Left lung (tissue), 10 donors: ENCODE measurements around the gene IQCN. TPM values are rescaled to one million over a fixed set of nuclear protein-coding genes. Genes with fewer than 3 reads are reported as not detected.
A peak's percentile ranks its signal among the peaks of the same experiment; 100 is the strongest.

Source experiments
- ATAC-seq: fragments of 200-7000 bp; cut with Tn5 transposase; one replicate; pipeline ENCODE4 v1.9.1; 2020; ENCODE audit warnings: moderate library complexity
- DNase-seq, 4 donors: peaks; one replicate each; pipeline ENCODE4 v3.0.0-alpha.2; 2013 to 2020
- H3K27ac ChIP-seq, 2 donors: fragments of 200-600 bp; sonication (generic) in 1 of 2; one replicate each; pipeline versions ENCODE4 v1.5.0 to v1.8.0; 2020 to 2021
- H3K27me3 ChIP-seq, 2 donors: fragments of 200-600 bp; sonication (generic) in 1 of 2; one replicate each; pipeline versions ENCODE4 v1.5.0 to v1.8.0; 2020 to 2021
- H3K36me3 ChIP-seq, 2 donors: fragments of 200-600 bp; sonication (generic) in 1 of 2; one replicate each; pipeline versions ENCODE4 v1.5.0 to v1.8.0; 2020 to 2021
- H3K4me1 ChIP-seq, 2 donors: fragments of 200-600 bp; one replicate each; pipeline ENCODE4 v1.8.0; 2021
- H3K4me3 ChIP-seq, 2 donors: fragments of 200-600 bp; sonication (generic) in 1 of 2; one replicate each; pipeline versions ENCODE4 v1.5.0 to v1.8.0; 2020 to 2021; ENCODE audit warnings: mild to moderate bottlenecking in 1 of 2
- H3K9me3 ChIP-seq, 2 donors: fragments of 200-600 bp; sonication (generic) in 1 of 2; one replicate each; pipeline versions ENCODE4 v1.5.0 to v1.8.0; 2020 to 2021
- intact Hi-C, 2 donors: fragments of 100-400 bp; cut with DNase I; formaldehyde crosslinking; loops; one replicate each; pipeline versions ENCODE4 v1.11.2 to v1.14.2; 2022
- polyA plus RNA-seq, 6 donors: library from polyadenylated mRNA; unstranded; fragments of 120-200 nt; gene quantifications; one replicate each; pipeline ENCODE4 v1.2.1, GENCODE V29; 2013; ENCODE audit not compliant: insufficient read length in 6 of 6
- total RNA-seq, 2 donors: library from RNA; stranded (reverse); fragmentation: NEBNext Ultra II Directional; extraction: Animal tissue kit (Norgen Biotek cat#: 25700); gene quantifications; one replicate each; pipeline ENCODE4 v1.2.1, GENCODE V29; 2021
- TF ChIP-seq, protein P1 (sequence below), 2 donors: fragments of 200-600 bp; sonication (generic) in 1 of 2; IDR thresholded peaks; one replicate each; pipeline versions ENCODE4 v1.5.0 to v1.8.0; 2021; ENCODE audit warnings: antibody characterized with exemption in 2 of 2
- donor health status: DM: no; HTN: yes; CAD: no.
- donor health status: DM: no; HTN: no; CAD: no.

Gene IQCN
- total and polyA plus RNA-seq, 8 donors: 3.0 to 12.7 (median 6.8) TPM

DNA sequence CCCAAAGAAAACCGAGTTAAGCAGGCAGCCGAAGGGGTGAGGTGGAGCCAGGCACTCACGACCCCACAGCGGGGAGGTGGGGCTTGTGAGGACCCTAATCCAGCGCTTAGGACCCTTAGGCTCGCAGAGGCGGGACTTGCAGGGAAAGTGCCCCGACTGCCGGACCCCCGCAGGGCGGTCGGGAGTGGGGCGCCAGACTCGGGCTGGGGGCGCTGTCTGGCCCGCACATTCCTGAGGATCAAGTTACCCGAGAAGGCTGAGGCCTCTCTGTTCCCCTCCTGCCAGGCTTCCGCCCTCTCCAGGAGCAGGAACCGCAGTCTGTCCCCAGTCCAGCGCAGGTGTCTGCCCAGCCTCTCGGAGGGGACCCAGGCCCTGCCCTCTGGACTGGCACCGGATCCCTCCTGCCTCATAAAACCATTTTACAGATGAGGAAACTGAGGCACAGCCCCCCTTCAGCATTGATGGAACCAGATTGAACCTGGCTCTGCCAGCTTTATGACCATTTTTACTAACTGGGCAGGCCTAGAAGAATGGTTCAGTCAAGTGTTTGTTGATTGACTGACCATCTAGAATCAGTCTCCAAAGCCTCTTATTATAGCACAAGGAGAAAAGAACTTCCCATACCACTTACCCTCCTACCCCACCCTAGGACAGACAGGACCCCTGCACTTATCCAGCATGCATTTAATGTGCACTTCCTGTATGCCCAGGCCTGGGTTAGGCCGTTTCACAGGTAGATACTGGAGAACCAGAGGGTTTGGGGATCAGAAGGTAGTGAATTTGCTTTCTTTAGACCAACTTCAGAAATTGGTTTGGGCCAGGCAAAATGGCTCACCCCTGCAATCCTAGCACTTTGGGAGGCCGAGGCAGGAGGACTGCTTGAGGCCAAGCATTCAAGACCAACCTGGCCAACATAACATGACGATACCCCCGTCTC lies 13.9 kb upstream of the IQCN start:
- Histone ChIP-seq H3K4me1 (peaks cover 8 to 27% of the 10 kb centered on the region in 2 donors), H3K9me3 (no peaks in the 10 kb centered on the region), H3K36me3 (no peaks in the 10 kb centered on the region), H3K4me3 (no peak overlapping the region), H3K27ac (no peak overlapping the region), H3K27me3 (no peaks in the 10 kb centered on the region)
- TF ChIP-seq, protein P1, sequence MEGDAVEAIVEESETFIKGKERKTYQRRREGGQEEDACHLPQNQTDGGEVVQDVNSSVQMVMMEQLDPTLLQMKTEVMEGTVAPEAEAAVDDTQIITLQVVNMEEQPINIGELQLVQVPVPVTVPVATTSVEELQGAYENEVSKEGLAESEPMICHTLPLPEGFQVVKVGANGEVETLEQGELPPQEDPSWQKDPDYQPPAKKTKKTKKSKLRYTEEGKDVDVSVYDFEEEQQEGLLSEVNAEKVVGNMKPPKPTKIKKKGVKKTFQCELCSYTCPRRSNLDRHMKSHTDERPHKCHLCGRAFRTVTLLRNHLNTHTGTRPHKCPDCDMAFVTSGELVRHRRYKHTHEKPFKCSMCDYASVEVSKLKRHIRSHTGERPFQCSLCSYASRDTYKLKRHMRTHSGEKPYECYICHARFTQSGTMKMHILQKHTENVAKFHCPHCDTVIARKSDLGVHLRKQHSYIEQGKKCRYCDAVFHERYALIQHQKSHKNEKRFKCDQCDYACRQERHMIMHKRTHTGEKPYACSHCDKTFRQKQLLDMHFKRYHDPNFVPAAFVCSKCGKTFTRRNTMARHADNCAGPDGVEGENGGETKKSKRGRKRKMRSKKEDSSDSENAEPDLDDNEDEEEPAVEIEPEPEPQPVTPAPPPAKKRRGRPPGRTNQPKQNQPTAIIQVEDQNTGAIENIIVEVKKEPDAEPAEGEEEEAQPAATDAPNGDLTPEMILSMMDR (IDR thresholded peaks at IDR 0.05): no peak
- DNase-seq (peak in 1 of 4 donors; percentile 63), ATAC-seq (no peak)
- intact Hi-C loops: no loop called here

DNA sequence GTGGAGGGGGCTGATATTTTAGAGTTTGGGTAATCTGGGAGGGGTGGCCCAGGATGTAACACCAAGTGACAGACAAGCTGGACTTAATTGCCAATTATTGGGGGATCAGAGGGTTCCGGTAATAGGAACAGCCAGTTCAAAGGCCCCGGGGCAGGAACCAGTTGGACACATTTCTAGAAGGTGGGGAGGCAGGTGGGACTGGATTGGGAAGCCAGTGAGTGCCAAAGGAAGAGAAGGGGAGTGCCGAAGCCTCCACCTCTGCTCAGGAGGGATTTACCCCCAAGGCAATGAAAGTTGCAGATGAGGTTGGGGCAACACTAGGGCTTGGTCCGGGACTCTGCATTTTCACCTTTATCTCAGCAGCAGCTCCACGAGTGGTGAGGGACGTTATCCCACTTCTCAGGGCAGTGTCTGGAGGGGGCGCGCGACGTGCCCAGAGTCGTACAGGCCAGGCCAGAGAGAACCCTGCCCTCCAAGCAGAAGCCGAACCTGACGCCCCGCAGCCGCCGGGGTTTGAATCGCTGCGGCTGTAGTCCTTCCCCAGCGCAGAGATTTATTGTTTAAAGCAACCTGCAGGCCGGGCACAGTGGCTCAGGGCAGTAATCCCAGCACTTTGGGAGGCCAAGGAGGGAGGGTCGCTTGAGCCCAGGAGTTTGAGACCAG lies 12.9 kb upstream of the IQCN start:
- no peaks in the 10 kb centered on the region for H3K27me3 ChIP-seq
- TF ChIP-seq, protein P1 (IDR thresholded peaks at IDR 0.05): no peak
- no peaks in the 10 kb centered on the region for H3K9me3 ChIP-seq
- no peak overlapping the region for H3K27ac ChIP-seq
- H3K4me1 ChIP-seq: peaks cover 13 to 34% of the 10 kb centered on the region in 2 donors
- H3K36me3 ChIP-seq: no peaks in the 10 kb centered on the region
- no peak overlapping the region for H3K4me3 ChIP-seq
- DNase-seq (no peak), ATAC-seq (no peak)
- intact Hi-C loops: no loop called here

DNA sequence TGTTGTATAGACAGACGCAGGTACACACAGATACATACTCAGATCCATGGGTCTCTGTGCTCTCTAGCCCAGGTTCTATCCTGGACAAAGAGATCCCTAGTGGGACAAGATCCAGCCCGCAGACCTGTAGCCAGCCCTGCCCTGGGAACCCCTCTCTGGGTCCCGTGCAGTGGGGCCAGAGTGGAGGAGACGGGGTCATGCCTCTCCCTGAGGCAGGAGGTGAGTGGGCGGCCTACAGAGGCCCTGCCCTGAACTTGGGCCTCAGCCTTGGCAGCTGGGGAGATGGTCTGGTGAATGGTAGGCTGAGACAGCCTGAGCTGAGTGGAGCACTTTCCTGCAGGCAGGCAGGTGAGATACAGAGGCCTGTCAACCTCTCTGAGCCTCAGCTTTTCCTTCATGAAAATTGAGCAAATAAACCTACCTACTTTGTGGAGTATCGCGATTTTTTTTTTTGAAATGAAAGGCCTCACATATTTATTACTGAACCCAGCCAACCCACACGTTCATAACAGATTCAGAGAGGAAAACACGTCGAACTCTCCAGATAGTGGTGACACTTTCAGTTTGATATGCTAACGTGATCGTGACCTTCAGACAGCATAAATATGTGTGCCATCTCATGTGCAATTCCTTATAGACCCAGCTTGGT lies 10.6 kb upstream of the IQCN start:
- Histone ChIP-seq H3K4me1 (peaks cover 9 to 17% of the 10 kb centered on the region in 2 donors), H3K4me3 (no peak overlapping the region), H3K27ac (peak overlapping the region; percentile 24 to 61), H3K27me3 (no peaks in the 10 kb centered on the region), H3K9me3 (no peaks in the 10 kb centered on the region), H3K36me3 (no peaks in the 10 kb centered on the region)
- DNase-seq: no peak
- intact Hi-C loops: no loop called here
- ATAC-seq: no peak
- TF ChIP-seq, protein P1 (IDR thresholded peaks at IDR 0.05): no peak

DNA sequence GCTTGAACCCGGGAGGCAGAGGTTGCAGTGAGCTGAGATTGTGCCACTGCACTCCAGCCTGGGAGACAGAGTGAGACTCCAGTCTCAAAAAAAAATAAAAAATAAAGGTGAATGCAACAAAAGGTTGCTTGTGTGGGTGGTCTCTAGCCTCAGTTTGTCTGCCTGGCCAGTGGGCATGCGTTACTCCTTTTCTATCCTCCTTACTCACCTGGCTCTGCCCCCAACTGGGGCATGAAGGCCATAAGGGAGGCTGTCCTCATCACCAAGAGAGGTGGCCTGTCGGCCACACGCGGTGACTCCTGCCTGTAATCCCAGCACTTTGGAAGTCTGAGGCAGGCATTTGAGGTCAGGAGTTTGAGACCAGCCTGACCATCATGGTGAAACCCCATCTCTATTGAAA lies 9.1 kb upstream of the IQCN start:
- Histone ChIP-seq H3K27me3 (no peaks in the 10 kb centered on the region), H3K4me3 (no peak overlapping the region), H3K4me1 (peaks cover 18 to 24% of the 10 kb centered on the region in 2 donors), H3K27ac (peak overlapping the region; percentile 99 to 100), H3K9me3 (no peaks in the 10 kb centered on the region), H3K36me3 (peaks cover 0 to 8% of the 10 kb centered on the region in 2 donors)
- TF ChIP-seq, protein P1 (IDR thresholded peaks at IDR 0.05): no peak
- DNase-seq: no peak
- ATAC-seq: no peak
- intact Hi-C loops: no loop called here

DNA sequence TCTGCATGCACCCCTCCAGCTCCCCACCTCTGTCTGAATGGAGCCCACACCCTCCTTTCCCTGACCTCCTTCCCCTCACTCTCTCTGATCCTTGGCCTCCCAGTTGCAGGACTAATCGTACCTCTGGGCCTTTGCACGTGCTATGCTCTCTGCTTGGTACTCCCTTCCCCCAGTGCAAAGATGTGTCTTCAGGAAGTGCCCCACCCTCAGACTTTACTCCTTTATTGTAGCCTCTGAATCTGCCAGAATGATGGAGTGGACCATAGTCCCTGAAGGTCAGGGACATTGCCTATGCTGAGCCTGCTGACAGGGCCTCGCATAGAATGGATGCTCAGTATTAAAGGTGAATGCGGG lies 8.5 kb upstream of the IQCN start:
- no peak for ATAC-seq

More for the DNA sequence above, 8.5 kb upstream of the IQCN start:
- H3K27ac ChIP-seq: peak overlapping the region; percentile 99 to 100
- peaks cover 0 to 14% of the 10 kb centered on the region in 2 donors for H3K36me3 ChIP-seq
- TF ChIP-seq, protein P1 (IDR thresholded peaks at IDR 0.05): no peak
- DNase-seq: no peak
- H3K4me3 ChIP-seq: peak overlapping the region in 1 of 2 donors; percentile 42
- H3K4me1 ChIP-seq: peaks cover 23 to 30% of the 10 kb centered on the region in 2 donors
- H3K27me3 ChIP-seq: no peaks in the 10 kb centered on the region
- H3K9me3 ChIP-seq: no peaks in the 10 kb centered on the region
- intact Hi-C loops: no loop called here
